GM12875 (cell line): Measurements from ENCODE around the gene NAV2.

Experiments
- H3K4me3 ChIP-seq: one replicate; pipeline ENCODE4 v1.5.1; 2011; ENCODE audit warnings: low read depth, low read length, control low read depth
- CTCF ChIP-seq: IDR thresholded peaks from 2 replicates; pipeline ENCODE4 v1.5.1; 2011; ENCODE audit warnings: low read depth, mild to moderate bottlenecking, control low read depth, inconsistent platforms, low read length, moderate library complexity, borderline replicate concordance; ENCODE audit not compliant: insufficient read depth

The NAV2 gene

GRCh38 chr11:19805376-19805775 is 92.7 kb downstream of the NAV2 start:
- no peak for TF ChIP-seq CTCF
- H3K4me3 ChIP-seq = no peak overlapping the region

- H3K4me3 ChIP-seq = no peak overlapping the region
- no peak for TF ChIP-seq CTCF
These were observed 93.2 kb downstream of the NAV2 start for GRCh38 chr11:19805827-19806226.

GRCh38 chr11:19806251-19806650 is 93.6 kb downstream of the NAV2 start:
- TF ChIP-seq CTCF = no peak
- H3K4me3 ChIP-seq = no peak overlapping the region

- no peak overlapping the region for H3K4me3 ChIP-seq
- no peak for TF ChIP-seq CTCF
These were observed 95.7 kb downstream of the NAV2 start for GRCh38 chr11:19808076-19808911.

- TF ChIP-seq CTCF = no peak
- H3K4me3 ChIP-seq = no peak overlapping the region
These were observed 98.2 kb downstream of the NAV2 start for GRCh38 chr11:19810852-19811251.

GRCh38 chr11:19811380-19811779 is 98.7 kb downstream of the NAV2 start:
- H3K4me3 ChIP-seq = no peak overlapping the region
- no peak for TF ChIP-seq CTCF

GRCh38 chr11:19812096-19812495 is 99.5 kb downstream of the NAV2 start:
- no peak for TF ChIP-seq CTCF
- no peak overlapping the region for H3K4me3 ChIP-seq
